Urinary bladder (tissue), 4 donors: ENCODE data around the gene PDF. TPM values are rescaled to one million over a fixed set of nuclear protein-coding genes. Genes with fewer than 3 reads are reported as not detected.

Experiments
- DNase-seq: peaks from one replicate; pipeline ENCODE4 v3.0.0-alpha.2; 2015; ENCODE audit errors: extremely low spot score
- H3K27ac ChIP-seq: one replicate; pipeline ENCODE4 v1.5.1; 2013; ENCODE audit warnings: low read depth, mild to moderate bottlenecking, moderate library complexity
- H3K36me3 ChIP-seq: one replicate; pipeline ENCODE4 v1.6.1; 2013; ENCODE audit warnings: mild to moderate bottlenecking, moderate library complexity; ENCODE audit not compliant: insufficient read depth
- H3K4me1 ChIP-seq: one replicate; pipeline ENCODE4 v1.6.1; 2013; ENCODE audit warnings: mild to moderate bottlenecking, moderate library complexity; ENCODE audit not compliant: insufficient read depth
- H3K4me3 ChIP-seq: one replicate; pipeline ENCODE4 v1.5.1; 2013; ENCODE audit warnings: low read depth, low read length
- WGBS: extraction: QIAGEN DNeasy Blood & Tissue Kit; methylation state at CpG from one replicate; pipeline ENCODE4 v1.1.7; 2013; 5-methylcytosine and 5-hydroxymethylcytosine counted together
- polyA plus RNA-seq: library from polyadenylated mRNA; stranded (reverse); fragments of 200-250 nt; gene quantifications from one replicate; pipeline ENCODE4 v1.2.3, GENCODE V29; 2013
- total RNA-seq: library from RNA; depleted of rRNA; stranded (reverse); fragments of >200 nt; gene quantifications from one replicate; pipeline ENCODE4 v1.2.3, GENCODE V29; 2014
- donor health status: healthy with polysubstance abuse.
- donor health status: healthy.

Gene PDF
- total and polyA plus RNA-seq, 2 donors = 4.7 to 6.7 TPM

- 94% methylated on average over 30 of the region's 30 CpGs for WGBS
- DNase-seq = no peak
- Histone ChIP-seq H3K4me3 (no peak overlapping the region), H3K27ac (no peak overlapping the region), H3K4me1 (no peaks in the 10 kb centered on the region), H3K36me3 (peaks cover 14% of the 10 kb centered on the region)
Measured at GRCh38 chr16:69318177-69318910, 12.0 kb downstream of the PDF start.

- Histone ChIP-seq H3K4me1 (no peaks in the 10 kb centered on the region), H3K4me3 (no peak overlapping the region), H3K36me3 (peaks cover 14% of the 10 kb centered on the region), H3K27ac (no peak overlapping the region)
- 93% methylated on average over 17 of the region's 17 CpGs for WGBS
- no peak for DNase-seq
Measured at GRCh38 chr16:69316595-69317034, 13.8 kb downstream of the PDF start.

GRCh38 chr16:69315486-69316311 is 14.7 kb downstream of the PDF start:
- DNase-seq = no peak
- 88% methylated on average over 30 of the region's 30 CpGs for WGBS
- H3K36me3 ChIP-seq = peaks cover 14% of the 10 kb centered on the region
- no peak overlapping the region for H3K27ac ChIP-seq
- no peak overlapping the region for H3K4me3 ChIP-seq
- H3K4me1 ChIP-seq = no peaks in the 10 kb centered on the region

- no peak for DNase-seq
- 86% methylated on average over 11 of the region's 11 CpGs for WGBS
- H3K36me3 ChIP-seq = peaks cover 8% of the 10 kb centered on the region
- H3K4me3 ChIP-seq = no peak overlapping the region
- H3K4me1 ChIP-seq = no peaks in the 10 kb centered on the region
- no peak overlapping the region for H3K27ac ChIP-seq
Measured at GRCh38 chr16:69314534-69314933, 15.9 kb downstream of the PDF start.

- no peak overlapping the region for H3K4me3 ChIP-seq
- H3K27ac ChIP-seq = no peak overlapping the region
- H3K36me3 ChIP-seq = peaks cover 3% of the 10 kb centered on the region
- H3K4me1 ChIP-seq = no peaks in the 10 kb centered on the region
- 95% methylated on average over 5 of the region's 5 CpGs for WGBS
- DNase-seq = no peak
Measured at GRCh38 chr16:69313469-69313868, 16.9 kb downstream of the PDF start.

GRCh38 chr16:69311533-69312387 is 18.6 kb downstream of the PDF start:
- H3K4me3 ChIP-seq = peak overlapping the region; percentile 86
- no peak for DNase-seq
- WGBS = 2% methylated on average over 59 of the region's 59 CpGs

GRCh38 chr16:69310653-69311532 is 19.5 kb downstream of the PDF start, which contains the start of gene VPS4A:
TSS of gene VPS4A (plus strand) at chr16:69311350. CDS start at chr16:69311512, 162 bp downstream.
- H3K4me1 ChIP-seq = no peaks in the 10 kb centered on the region
- WGBS = 10% methylated on average over 70 of the region's 70 CpGs
- DNase-seq = peak; percentile 92

More at GRCh38 chr16:69311533-69312387, 18.6 kb downstream of the PDF start:
- H3K27ac ChIP-seq = peak overlapping the region; percentile 91
- no peaks in the 10 kb centered on the region for H3K4me1 ChIP-seq
- H3K36me3 ChIP-seq = peaks cover under 1% of the 10 kb centered on the region

GRCh38 chr16:69309316-69309715 is 21.1 kb downstream of the PDF start:
- no peak overlapping the region for H3K4me3 ChIP-seq
- WGBS = 83% methylated on average over 12 of the region's 12 CpGs
- no peaks in the 10 kb centered on the region for H3K4me1 ChIP-seq
- no peak for DNase-seq
- no peak overlapping the region for H3K27ac ChIP-seq
- H3K36me3 ChIP-seq = no peaks in the 10 kb centered on the region

More at GRCh38 chr16:69310653-69311532, 19.5 kb downstream of the PDF start, which contains the start of gene VPS4A:
- no peaks in the 10 kb centered on the region for H3K36me3 ChIP-seq
- H3K27ac ChIP-seq = peak within 1 kb of the TSS; percentile 91
- H3K4me3 ChIP-seq = peak within 1 kb of the TSS; percentile 86

GRCh38 chr16:69307856-69308255 is 22.5 kb downstream of the PDF start:
- 89% methylated on average over 2 of the region's 2 CpGs for WGBS
- DNase-seq = no peak
- Histone ChIP-seq H3K4me1 (no peaks in the 10 kb centered on the region), H3K4me3 (no peak overlapping the region), H3K36me3 (no peaks in the 10 kb centered on the region), H3K27ac (no peak overlapping the region)

- DNase-seq = no peak
- no peak overlapping the region for H3K4me3 ChIP-seq
- no peaks in the 10 kb centered on the region for H3K4me1 ChIP-seq
- H3K27ac ChIP-seq = no peak overlapping the region
- WGBS = 67% methylated on average over 1 of the region's 1 CpG
- peaks cover 3% of the 10 kb centered on the region for H3K36me3 ChIP-seq
Measured at GRCh38 chr16:69307091-69307490, 23.3 kb downstream of the PDF start.

GRCh38 chr16:69306031-69306430 is 24.4 kb downstream of the PDF start:
- no peak overlapping the region for H3K4me3 ChIP-seq
- no peak overlapping the region for H3K27ac ChIP-seq
- 79% methylated on average over 1 of the region's 1 CpG for WGBS
- no peaks in the 10 kb centered on the region for H3K4me1 ChIP-seq
- peaks cover 3% of the 10 kb centered on the region for H3K36me3 ChIP-seq
- DNase-seq = no peak

GRCh38 chr16:69302301-69302700 is 28.1 kb downstream of the PDF start:
- H3K36me3 ChIP-seq = peaks cover 3% of the 10 kb centered on the region
- no peak for DNase-seq
- WGBS = 94% methylated on average over 4 of the region's 4 CpGs

More at GRCh38 chr16:69302301-69302700, 28.1 kb downstream of the PDF start:
- no peak overlapping the region for H3K27ac ChIP-seq
- no peak overlapping the region for H3K4me3 ChIP-seq
- H3K4me1 ChIP-seq = no peaks in the 10 kb centered on the region
